SJCRH30 (cell line): ENCODE results near the gene CCL8. TPM values are rescaled to one million over a fixed set of nuclear protein-coding genes. Genes with fewer than 3 reads are reported as not detected.
"Not testable (repeated sequence)": the region's sequence is repeated elsewhere in the genome, so short reads cannot be mapped to it uniquely, and the experiment has no call there.

ENCODE experiments used
- DNase-seq, 2 experiments: peaks; one replicate each; pipeline ENCODE4 v3.0.0-alpha.2; 2015 to 2020
- H3K27ac ChIP-seq: fragments of 250-450 bp; sonication (Bioruptor Pico); 2 replicates; pipeline ENCODE4 v1.5.1; 2020; ENCODE audit warnings: mild to moderate bottlenecking, moderate library complexity
- H3K27me3 ChIP-seq: fragments of 250-450 bp; sonication (Bioruptor Pico); 2 replicates; pipeline ENCODE4 v1.5.1; 2020; ENCODE audit warnings: mild to moderate bottlenecking, moderate library complexity
- H3K36me3 ChIP-seq: fragments of 250-450 bp; sonication (Bioruptor Pico); 2 replicates; pipeline ENCODE4 v1.5.1; 2020; ENCODE audit warnings: mild to moderate bottlenecking, moderate library complexity
- H3K4me1 ChIP-seq: fragments of 250-450 bp; sonication (Bioruptor Pico); 2 replicates; pipeline ENCODE4 v1.5.1; 2020; ENCODE audit warnings: mild to moderate bottlenecking, moderate library complexity
- H3K4me3 ChIP-seq: fragments of 250-450 bp; sonication (Bioruptor Pico); 2 replicates; pipeline ENCODE4 v1.5.1; 2020; ENCODE audit warnings: mild to moderate bottlenecking, moderate library complexity
- H3K9me3 ChIP-seq: fragments of 250-450 bp; sonication (Bioruptor Pico); replicated peaks from 2 replicates; pipeline ENCODE4 v1.5.1; 2020; ENCODE audit warnings: mild to moderate bottlenecking, moderate library complexity
- total RNA-seq: library from RNA; depleted of rRNA; stranded (reverse); fragments of >200 nt; shearing (Covaris generic); gene quantifications from 2 replicates; pipeline ENCODE4 v1.2.3, GENCODE V29; 2014

CCL8 gene
- total RNA-seq, 1 experiment from 2014 or later: not detected

DNA sequence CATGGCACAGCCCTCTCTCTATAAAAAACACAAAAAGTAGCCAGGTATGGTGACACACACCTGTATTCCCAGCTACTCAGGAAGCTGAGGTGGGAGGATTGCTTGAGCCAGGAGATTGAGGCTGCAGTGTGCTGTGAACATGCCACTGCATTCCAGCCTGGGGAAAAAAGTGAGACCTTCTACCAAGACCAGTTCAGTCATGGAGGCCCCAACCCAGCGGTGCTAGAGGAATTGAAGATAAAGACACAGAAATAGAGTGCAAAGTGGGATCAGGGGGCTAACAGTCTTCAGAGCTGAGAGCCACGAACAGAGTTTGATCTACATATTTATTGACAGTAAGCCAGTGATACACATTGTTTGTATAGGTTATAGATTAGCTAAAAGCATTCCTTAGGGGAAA, 15.6 kb upstream of the CCL8 start:
- Histone ChIP-seq H3K4me3 (no peak overlapping the region), H3K27me3 (peaks cover 3% of the 10 kb centered on the region; the same call in 1 of the 2 replicates), H3K4me1 (peaks cover 16% of the 10 kb centered on the region), H3K27ac (no peak overlapping the region), H3K36me3 (no peaks in the 10 kb centered on the region), H3K9me3 (no peaks in the 10 kb centered on the region)
- DNase-seq: no peak

DNA sequence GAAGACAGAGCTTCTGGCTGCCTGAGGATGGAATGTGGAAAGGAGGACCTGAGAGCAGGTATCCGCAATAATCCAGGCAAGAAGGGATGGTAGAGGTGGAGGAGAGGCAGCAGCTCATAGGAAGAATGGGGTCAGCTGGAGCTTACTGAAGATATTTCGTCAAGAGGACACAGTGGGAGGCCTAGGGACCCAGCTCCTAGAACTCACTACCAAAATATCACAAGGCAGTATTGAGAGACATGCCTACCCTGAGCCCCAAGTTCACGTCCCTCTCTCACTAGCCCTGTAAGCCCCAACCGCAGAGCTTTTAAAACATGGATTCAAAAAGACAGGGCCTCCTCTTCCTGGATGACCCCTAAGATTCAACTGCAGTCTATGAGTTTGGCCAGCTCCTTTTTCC, 14.2 kb upstream of the CCL8 start:
- no peak overlapping the region for H3K27ac ChIP-seq
- peaks cover 3% of the 10 kb centered on the region; the same call in 1 of the 2 replicates for H3K27me3 ChIP-seq
- peaks cover 12% of the 10 kb centered on the region for H3K4me1 ChIP-seq
- H3K4me3 ChIP-seq: no peak overlapping the region
- no peaks in the 10 kb centered on the region for H3K9me3 ChIP-seq
- no peak for DNase-seq
- no peaks in the 10 kb centered on the region for H3K36me3 ChIP-seq

DNA sequence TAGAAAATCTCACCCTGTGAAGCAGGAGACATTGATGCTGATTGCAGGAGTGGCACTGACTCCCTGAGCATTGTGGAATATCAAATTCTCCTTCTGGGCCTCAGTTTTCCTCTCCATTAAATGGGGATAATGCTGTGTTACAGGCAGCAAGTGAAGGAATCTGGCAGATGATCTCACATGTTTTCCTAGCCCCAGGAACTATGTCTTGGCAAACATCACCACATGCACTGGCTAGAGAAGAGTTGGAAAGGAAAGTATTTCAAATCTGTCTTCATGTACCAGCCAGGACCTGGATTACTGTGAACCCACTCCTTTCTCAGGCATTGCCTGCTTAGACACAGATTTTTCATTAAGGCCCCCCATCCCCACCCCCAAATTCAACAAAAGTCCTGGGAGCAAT, 13.6 kb upstream of the CCL8 start:
- no peaks in the 10 kb centered on the region for H3K36me3 ChIP-seq
- no peaks in the 10 kb centered on the region for H3K9me3 ChIP-seq
- no peak overlapping the region for H3K4me3 ChIP-seq
- H3K27ac ChIP-seq: no peak overlapping the region
- peaks cover 6% of the 10 kb centered on the region for H3K4me1 ChIP-seq
- DNase-seq: no peak
- H3K27me3 ChIP-seq: peaks cover 3% of the 10 kb centered on the region; the same call in 1 of the 2 replicates

DNA sequence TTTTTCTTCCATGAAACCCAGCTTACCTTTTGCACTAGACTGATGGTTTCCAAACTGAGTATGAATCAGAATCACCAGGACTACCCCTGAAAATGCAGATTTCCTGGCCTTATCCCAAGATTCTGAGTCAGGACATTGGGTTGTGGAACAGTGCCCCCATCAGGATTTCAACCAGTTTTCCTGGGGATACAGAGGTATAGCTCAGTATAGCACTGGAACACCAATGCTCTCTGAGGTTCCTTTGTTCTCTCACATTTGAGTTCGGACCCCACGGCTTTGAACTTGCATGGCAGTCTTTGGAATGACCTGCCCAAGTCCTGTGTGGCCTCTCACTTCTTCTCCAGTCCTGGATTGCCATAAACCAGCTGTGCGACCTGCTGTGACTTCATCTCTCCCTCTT, 12.8 kb upstream of the CCL8 start:
- H3K4me3 ChIP-seq: no peak overlapping the region
- H3K4me1 ChIP-seq: no peaks in the 10 kb centered on the region
- H3K27ac ChIP-seq: no peak overlapping the region
- DNase-seq: peak; percentile 31 to 65
- no peaks in the 10 kb centered on the region for H3K9me3 ChIP-seq
- no peaks in the 10 kb centered on the region for H3K36me3 ChIP-seq
- peaks cover 3% of the 10 kb centered on the region; the same call in 1 of the 2 replicates for H3K27me3 ChIP-seq

DNA sequence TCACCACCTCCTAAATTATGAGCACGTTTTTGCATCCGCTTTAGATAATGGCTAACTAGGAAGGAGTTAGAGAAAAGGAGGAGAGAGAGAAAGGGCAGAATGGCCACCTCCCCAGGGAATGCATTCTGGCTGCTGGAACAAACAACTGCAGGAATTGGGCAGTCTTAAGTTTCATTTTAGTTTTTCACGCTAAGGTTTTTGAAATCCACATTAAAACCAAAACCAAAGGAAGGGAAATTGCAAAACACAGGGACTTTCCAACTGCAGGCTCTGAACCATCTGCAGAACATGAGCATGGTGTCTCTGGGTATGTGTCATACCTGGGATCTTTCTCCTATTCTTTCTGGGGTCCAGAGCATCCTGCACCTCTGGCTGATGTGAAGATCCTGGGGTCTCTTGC, 12.1 kb upstream of the CCL8 start:
- no peaks in the 10 kb centered on the region for H3K4me1 ChIP-seq
- no peak for DNase-seq
- no peak overlapping the region for H3K4me3 ChIP-seq
- H3K27ac ChIP-seq: no peak overlapping the region
- no peaks in the 10 kb centered on the region for H3K36me3 ChIP-seq
- H3K27me3 ChIP-seq: peaks cover 3% of the 10 kb centered on the region; the same call in 1 of the 2 replicates
- no peaks in the 10 kb centered on the region for H3K9me3 ChIP-seq

DNA sequence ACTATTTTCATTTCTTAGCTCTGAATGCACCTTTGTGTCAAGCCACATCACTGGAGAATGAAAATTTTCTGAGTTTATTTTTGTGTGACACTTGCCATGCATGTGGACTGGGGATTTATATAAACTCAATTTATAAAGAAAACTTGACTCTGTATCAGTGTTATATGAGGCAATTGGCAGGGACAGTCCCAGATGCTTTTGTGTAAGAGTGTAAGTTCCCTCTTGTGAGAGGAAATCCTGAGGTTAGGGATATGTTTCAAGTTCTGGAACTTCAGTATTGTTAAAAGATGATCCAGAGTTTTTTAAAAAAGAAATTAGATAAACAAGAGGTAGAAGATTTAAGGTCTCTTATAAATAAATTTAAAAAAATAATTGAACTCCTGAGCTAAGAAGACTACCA, 10.9 kb upstream of the CCL8 start:
- Histone ChIP-seq H3K4me3 (no peak overlapping the region), H3K36me3 (no peaks in the 10 kb centered on the region)

DNA sequence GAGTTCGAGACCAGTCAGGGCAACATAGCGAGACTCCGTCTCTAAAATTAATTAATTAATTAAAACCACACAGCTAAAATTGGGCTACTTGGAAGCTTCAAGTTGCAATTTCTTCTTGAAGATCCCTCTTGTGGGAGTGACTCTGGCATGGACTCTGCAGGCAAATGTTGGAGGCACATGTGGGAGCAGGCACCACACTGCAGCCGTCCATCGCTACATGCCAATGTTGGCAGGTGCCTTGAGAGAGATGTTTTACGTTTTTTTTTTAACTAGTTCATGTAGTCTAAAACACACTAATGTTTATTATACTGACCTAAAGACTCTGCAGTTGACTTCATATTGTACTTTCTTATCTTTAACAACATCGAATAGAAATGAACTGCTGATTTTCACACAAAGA, 7.9 kb upstream of the CCL8 start:
- peaks cover 8% of the 10 kb centered on the region; the same call in 1 of the 2 replicates for H3K27me3 ChIP-seq
- H3K4me3 ChIP-seq: no peak overlapping the region
- no peak for DNase-seq
- H3K9me3 ChIP-seq: no peaks in the 10 kb centered on the region
- no peaks in the 10 kb centered on the region for H3K36me3 ChIP-seq
- H3K4me1 ChIP-seq: no peaks in the 10 kb centered on the region
- H3K27ac ChIP-seq: no peak overlapping the region

More for the DNA sequence above, 10.9 kb upstream of the CCL8 start:
- no peak for DNase-seq
- H3K27ac ChIP-seq: no peak overlapping the region
- no peaks in the 10 kb centered on the region for H3K4me1 ChIP-seq
- no peaks in the 10 kb centered on the region for H3K9me3 ChIP-seq
- no peaks in the 10 kb centered on the region; the same call in 1 of the 2 replicates for H3K27me3 ChIP-seq

DNA sequence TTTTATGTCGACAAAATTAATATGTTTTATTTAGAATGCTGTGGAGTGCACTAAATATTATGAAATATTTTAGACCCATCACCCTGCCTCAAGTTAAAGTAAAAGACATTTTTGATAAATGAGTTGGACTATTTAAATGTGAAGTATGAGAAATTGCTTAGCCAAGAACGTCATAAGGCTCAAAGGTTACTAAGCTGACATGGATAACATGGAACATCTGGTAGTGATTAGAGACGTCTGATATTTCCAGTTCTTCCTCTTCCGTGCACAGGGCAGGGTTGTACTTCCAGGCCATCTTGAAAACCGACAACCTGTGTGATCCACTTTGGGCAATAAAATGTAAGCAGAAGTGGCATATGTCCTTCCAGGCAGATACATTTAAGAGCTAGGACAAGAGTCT, 7.2 kb upstream of the CCL8 start:
- no peaks in the 10 kb centered on the region for H3K36me3 ChIP-seq
- peaks cover 8% of the 10 kb centered on the region; the same call in 1 of the 2 replicates for H3K27me3 ChIP-seq
- H3K4me3 ChIP-seq: no peak overlapping the region
- no peak overlapping the region for H3K27ac ChIP-seq
- no peaks in the 10 kb centered on the region for H3K9me3 ChIP-seq
- no peaks in the 10 kb centered on the region for H3K4me1 ChIP-seq
- no peak for DNase-seq

DNA sequence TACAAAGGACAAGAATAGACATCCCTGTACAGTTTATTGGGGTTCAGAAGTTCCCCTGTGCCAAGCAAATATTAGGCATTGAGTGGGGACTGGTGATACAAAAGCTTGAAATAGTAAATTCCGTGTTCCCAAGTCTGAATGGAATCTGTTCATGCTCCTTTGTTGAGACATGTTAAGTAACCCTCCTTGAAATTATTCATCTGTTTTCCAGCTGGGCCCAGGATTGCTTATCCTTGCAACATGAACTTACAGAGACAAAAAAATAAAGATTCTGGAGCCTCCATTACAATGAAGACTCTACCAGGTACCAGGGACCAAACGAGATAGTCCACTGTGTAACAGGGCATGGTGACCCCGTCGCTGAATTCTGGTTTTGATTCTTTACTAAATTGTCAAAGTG, 6.1 kb upstream of the CCL8 start:
- Histone ChIP-seq H3K4me3 (no peak overlapping the region), H3K9me3 (no peaks in the 10 kb centered on the region), H3K27ac (no peak overlapping the region), H3K27me3 (peaks cover 8% of the 10 kb centered on the region; the same call in 1 of the 2 replicates), H3K36me3 (no peaks in the 10 kb centered on the region), H3K4me1 (no peaks in the 10 kb centered on the region)
- no peak for DNase-seq

DNA sequence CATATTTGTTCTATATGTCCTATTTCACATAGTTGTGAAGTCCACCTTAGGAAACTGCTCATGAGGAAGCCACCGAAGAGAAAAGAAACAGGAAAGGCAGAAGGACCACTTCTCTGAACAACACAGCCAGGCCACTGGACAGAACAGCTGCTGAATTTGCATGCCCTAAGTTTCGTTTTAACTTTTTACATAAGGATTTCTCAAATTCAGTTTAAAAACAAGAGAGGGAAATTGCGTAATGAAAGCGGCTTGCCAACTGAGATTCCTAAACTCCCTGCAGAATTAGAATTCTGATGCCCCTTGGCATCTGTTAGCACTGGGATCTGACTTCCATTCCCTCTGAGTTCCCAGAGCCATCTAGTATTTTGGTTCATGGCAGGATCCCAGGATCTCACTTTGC, 5.0 kb upstream of the CCL8 start:
- Histone ChIP-seq H3K4me3 (no peak overlapping the region), H3K27ac (no peak overlapping the region), H3K4me1 (no peaks in the 10 kb centered on the region), H3K27me3 (peaks cover 8% of the 10 kb centered on the region; the same call in 1 of the 2 replicates), H3K9me3 (no peaks in the 10 kb centered on the region), H3K36me3 (no peaks in the 10 kb centered on the region)
- no peak for DNase-seq

DNA sequence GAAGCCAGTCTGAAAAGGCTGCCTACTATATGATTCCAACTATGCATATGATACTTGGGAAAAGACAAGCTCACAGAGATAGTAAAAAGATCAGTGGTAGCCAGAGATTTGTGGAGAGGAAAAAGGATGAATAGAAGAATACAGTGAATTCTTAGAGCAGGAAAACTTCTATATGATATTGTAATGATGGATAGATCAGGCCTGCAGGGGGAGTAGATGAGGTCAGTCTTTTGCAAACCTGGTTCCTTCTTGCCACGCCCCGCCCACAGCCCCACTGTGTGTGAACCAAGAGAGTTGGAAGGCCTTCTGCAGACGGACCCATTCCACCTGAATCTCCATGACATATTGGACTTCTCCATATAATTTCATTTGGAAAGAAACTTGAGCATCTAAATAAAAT, 761 bp upstream of the CCL8 start:
- Histone ChIP-seq H3K27ac (no peak overlapping the region), H3K4me1 (no peaks in the 10 kb centered on the region), H3K4me3 (no peak overlapping the region)

DNA sequence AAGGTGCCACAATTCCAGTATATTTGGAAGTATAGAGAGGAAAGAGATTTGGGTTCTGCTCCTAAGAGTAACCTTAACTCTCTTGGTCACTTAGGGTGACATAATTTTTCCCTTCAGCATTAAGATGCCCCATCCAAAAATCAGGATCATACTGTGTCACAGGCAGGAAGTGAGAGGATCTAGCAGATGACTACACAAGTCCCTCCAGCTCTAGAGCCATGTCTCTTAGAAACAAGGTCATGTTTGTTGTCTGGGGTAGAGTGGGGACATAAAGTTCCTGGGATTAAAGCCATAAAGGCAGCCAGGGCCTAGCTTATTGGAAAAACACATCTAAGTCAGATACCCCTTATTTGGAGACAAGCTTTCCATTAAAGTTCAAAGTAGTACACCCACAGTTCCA, 2.7 kb downstream of the CCL8 start:
- Histone ChIP-seq H3K36me3 (no peaks in the 10 kb centered on the region), H3K27me3 (no peaks in the 10 kb centered on the region), H3K27ac (no peak overlapping the region), H3K4me1 (no peaks in the 10 kb centered on the region), H3K9me3 (no peaks in the 10 kb centered on the region), H3K4me3 (no peak overlapping the region)
- no peak for DNase-seq

More for the DNA sequence above, 761 bp upstream of the CCL8 start:
- 0 out of 2 replicates have a peak, but pooled peaks cover 8% of the 10 kb centered on the region for H3K27me3 ChIP-seq
- no peaks in the 10 kb centered on the region for H3K9me3 ChIP-seq
- H3K36me3 ChIP-seq: no peaks in the 10 kb centered on the region
- peak; percentile 18 to 29 for DNase-seq

DNA sequence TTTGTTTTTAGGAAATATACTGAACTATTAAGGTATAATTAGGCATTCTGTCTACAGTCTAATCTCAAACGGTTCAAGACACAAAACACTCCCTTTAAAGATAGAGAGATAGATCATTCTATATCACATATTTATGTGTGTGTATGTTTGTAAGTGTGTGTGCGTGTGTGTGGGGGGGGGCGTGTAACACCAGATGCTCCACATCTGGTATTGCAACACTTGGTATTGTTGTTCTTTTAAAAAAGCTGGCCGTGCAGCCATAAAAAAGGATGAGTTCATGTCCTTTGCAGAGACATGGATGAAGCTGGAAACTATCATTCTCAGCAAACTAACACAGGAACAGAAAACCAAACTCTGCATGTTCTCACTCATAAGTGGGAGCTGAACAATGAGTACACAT, 8.3 kb downstream of the CCL8 start:
- not testable (repeated sequence) for H3K36me3 ChIP-seq, H3K27ac ChIP-seq, H3K4me1 ChIP-seq, DNase-seq, H3K4me3 ChIP-seq, H3K27me3 ChIP-seq, H3K9me3 ChIP-seq

DNA sequence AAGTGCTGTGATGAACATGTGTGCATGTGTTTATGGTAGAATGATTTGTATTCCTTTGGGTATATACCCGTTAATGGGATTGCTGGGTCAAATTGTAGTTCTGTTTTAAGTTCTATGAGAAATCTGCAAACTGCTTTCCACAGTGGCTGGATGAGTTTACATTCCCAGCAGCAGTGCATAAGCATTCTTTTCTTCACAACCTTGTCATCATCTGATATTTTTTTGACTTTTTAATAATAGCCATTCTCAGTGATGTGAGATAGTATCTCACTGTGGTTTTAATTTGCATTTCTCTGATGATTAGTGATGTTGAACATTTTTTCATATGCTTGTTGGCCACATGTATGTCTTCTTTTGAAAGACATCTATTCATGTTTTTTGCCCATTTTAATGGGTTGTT, 18.5 kb downstream of the CCL8 start:
- H3K36me3 ChIP-seq: no peaks in the 10 kb centered on the region
- H3K4me1 ChIP-seq: no peaks in the 10 kb centered on the region
- DNase-seq: no peak
- no peaks in the 10 kb centered on the region for H3K27me3 ChIP-seq
- no peak overlapping the region for H3K4me3 ChIP-seq
- no peaks in the 10 kb centered on the region for H3K9me3 ChIP-seq
- no peak overlapping the region for H3K27ac ChIP-seq

DNA sequence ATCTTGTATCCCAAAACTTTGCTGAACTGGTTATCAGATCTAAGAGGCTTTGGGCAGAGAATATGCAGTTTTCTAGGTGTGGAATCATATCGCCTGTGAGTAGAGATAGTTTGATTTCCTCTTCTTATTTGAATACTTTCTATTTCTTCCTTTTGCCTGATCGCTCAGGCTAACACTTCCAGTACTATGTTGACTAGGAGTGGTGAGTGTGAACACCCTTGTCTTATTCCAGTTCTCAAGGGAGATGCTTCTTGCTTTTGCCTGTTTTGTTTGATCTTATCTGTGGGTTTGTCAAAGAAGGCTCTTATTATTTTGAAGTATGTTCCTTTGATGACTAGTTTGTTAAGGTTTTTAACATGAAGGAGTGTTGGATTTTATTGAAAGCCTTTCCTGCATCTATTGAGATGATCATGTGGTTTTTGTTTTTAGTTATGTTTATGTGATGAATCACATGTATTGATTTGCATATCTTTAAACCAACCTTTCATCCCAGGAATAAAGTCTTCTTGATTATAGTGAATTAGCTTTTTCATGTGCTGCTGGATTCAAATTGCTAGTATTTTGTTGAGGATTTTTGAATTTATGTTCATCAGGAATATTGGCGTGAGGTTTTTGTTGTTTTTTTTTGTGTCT, 20.0 kb downstream of the CCL8 start:
- no peak overlapping the region for H3K27ac ChIP-seq
- H3K9me3 ChIP-seq: no peaks in the 10 kb centered on the region; the same call in 1 of the 2 replicates
- H3K4me3 ChIP-seq: no peak overlapping the region
- DNase-seq: no peak
- peaks cover 4% of the 10 kb centered on the region; the same call in 1 of the 2 replicates for H3K4me1 ChIP-seq
- H3K36me3 ChIP-seq: no peaks in the 10 kb centered on the region
- no peaks in the 10 kb centered on the region for H3K27me3 ChIP-seq

DNA sequence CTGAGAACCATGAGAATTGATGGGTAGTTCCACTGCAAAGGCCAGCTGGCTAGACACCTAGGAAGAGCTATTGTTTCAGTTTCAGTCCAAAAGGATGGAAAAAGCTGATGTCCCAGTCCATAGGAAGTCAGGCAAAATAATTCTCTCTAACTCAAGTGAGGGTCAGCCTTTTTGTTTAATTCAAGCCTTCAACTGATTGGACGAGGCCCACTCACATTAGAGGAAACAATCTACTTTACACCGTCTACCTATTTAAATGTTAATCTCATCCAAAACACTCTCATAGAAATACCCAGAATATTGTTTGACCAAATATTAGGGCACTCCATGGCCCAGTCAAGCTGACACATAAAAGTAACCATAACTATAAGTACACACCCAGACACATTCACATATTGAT, 22.7 kb downstream of the CCL8 start:
- H3K4me1 ChIP-seq: peaks cover 4% of the 10 kb centered on the region; the same call in 1 of the 2 replicates
- H3K4me3 ChIP-seq: no peak overlapping the region
- no peaks in the 10 kb centered on the region for H3K36me3 ChIP-seq
- DNase-seq: no peak
- no peak overlapping the region for H3K27ac ChIP-seq
- H3K27me3 ChIP-seq: no peaks in the 10 kb centered on the region
- no peaks in the 10 kb centered on the region; the same call in 1 of the 2 replicates for H3K9me3 ChIP-seq
